Dedifferentiated amniotic fluid mesenchymal stem cell (primary cell): Measurements from ENCODE around the gene SLC25A29.
"Not testable (repeated sequence)": the region's sequence is repeated elsewhere in the genome, so short reads cannot be mapped to it uniquely, and the experiment has no call there.

Experiments used
- DNase-seq: peaks from one replicate; pipeline ENCODE4 v3.0.0-alpha.2; 2016; ENCODE audit errors: extremely low spot score

Gene SLC25A29

DNA sequence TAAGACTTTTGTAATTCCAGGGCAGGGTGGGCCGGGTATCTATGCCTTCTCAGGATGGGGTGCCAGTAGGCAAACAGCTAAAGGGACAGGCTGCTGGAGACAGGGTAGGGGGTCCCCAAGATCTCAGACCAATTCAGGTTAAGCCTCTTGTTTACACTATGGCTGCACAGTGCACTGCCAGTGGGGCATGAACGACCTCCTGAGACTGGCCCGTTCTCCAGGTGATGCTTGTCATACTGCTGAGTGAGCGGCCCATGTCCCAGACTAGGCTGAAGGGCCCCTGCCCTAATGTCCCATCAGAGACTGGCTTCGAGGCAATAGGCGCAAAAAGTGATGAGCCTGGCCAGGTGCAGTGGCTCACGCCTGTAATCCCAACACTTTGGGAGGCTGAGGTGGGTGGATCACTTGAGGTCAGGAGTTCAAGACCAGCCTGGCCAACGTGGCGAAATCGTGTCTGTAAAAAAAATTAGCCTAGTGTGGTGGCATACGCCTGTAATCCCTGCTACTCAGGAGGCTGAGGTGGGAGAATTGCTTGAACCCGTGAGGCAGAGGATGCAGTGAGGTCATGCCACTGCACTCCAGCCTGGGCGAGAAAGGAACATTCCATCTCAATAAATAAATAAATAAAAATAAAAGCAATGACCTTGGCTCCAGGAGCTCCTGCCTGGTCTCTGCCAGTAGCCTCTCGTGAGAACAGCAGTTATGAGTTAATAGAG lies 12.6 kb downstream of the SLC25A29 start:
- no peak for DNase-seq

DNA sequence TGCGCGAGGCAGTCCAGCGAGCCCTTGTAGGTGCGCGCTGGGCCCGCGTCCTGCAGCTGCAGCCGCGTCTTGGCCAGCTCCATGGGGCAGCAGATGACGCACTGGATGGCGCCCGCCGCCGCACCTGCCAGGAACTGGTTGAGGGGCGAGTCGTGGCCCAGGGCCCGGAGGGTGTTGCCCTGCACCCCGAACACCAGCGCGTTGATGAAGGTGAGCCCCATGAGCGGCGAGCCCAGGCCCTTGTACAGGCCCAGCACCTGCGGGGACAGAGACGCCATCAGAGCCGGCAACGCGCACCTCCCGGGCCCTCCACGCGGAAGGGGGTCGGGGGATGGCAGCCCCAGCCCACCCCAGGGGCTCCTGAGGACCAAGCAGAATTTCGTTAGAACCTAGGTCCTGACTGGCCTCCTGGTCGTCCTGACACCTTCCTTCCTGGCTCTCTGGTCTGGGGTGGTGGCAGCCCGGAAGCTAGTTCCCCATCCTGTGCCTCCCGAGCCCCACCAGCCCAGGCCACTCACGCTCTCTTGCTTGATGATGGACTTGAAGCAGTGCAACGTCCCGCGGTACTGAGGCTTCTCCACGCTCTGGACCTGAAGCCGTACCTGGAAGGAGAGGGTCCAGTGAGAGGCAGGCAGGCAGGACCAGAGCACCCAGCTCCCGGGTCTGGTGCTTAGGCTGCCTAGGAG lies 13.3 kb downstream of the SLC25A29 start:
- DNase-seq, result no peak

DNA sequence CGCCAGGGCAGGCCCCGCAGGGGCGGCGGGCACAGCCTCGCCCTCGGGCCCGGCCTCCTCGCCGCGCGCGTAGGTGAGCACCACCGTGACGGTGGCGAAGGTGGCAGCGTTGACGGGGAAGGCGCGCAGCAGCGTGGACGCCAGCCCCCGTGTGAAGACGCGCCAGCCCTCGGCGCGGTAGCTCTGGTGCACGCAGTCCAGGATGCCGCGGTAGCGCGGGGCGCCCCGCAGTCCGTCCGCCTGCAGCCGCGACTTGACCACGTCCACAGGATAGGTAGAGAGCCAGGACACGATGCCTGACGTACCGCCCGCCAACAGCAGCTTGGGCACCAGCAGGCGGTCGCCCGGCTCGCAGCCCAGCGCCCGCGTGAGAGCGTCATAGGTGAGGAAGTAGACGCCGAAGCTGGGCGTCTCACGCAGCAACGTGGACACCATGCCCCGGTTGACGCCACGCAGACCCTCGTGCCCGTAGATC lies 13.9 kb downstream of the SLC25A29 start:
- DNase-seq, result no peak

DNA sequence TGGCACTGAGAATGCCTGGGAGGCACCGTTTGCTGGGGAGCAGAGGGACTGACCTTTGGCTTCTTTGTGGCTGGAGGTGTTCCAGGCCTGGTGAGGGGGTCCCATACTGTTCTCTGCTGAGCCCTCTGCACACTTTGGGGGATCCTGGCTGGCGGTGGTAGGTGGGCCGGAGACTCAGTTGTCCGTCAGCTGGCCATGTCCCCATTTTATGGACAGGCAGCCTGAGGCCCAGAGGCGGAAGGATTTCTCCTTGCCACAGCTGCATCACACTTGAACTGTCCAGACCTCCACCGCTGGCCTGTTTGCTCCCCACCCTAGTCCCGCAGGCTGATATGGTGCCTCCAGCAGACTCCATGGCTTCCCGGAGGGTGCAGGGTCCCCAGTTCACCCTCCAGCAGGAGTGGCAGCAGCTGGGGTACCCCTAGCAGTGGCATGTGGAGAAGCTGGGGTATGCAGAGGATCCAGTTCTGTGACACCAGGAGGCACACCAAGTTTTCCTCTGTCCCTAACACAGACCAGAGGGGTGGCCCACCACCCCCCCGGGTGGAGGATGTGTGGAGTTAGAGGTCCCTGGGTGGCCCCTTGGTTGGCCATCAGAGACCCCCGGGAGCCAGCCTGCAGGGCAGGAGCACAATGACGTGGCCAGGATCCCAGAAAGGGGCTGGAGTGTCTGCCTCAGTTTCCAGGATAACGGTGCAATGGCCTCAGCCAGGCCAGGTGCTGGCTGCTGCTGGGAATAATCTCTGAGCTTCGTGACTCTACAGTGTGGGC lies 14.8 kb downstream of the SLC25A29 start:
- DNase-seq, result no peak

DNA sequence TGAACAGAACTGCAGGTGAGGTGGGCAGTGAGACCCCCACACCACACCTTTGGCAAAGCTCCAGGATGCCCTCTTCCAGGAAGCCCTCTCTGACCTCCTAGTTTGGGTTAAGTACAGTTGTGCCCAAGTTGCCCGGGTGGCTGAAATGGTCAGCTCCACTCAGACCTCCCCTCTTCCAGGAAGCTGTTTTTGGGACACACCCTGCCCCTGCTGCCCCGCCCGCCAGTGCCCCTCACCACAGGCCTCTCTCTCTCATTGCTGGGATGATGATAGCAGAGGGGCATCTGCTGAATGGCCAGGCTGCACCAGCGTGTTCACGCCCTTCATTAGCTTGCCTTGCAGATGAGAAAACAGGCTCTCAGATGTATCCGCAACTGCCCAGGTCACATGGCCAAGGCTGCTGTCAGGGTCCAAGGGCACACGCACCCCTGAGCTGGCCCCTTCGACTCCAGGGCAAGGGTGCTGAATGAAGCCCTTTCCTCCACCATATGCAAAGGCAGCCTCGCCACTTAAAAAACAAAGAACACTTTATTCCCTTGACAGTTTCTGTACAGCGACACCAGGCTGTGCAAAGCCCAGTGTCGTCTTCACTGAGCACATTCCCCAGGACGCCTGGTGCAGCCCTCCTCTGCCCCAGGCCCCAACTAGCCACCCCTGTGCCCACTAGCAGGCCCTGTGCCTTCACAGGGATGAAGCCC lies 15.5 kb downstream of the SLC25A29 start:
- no peak for DNase-seq

DNA sequence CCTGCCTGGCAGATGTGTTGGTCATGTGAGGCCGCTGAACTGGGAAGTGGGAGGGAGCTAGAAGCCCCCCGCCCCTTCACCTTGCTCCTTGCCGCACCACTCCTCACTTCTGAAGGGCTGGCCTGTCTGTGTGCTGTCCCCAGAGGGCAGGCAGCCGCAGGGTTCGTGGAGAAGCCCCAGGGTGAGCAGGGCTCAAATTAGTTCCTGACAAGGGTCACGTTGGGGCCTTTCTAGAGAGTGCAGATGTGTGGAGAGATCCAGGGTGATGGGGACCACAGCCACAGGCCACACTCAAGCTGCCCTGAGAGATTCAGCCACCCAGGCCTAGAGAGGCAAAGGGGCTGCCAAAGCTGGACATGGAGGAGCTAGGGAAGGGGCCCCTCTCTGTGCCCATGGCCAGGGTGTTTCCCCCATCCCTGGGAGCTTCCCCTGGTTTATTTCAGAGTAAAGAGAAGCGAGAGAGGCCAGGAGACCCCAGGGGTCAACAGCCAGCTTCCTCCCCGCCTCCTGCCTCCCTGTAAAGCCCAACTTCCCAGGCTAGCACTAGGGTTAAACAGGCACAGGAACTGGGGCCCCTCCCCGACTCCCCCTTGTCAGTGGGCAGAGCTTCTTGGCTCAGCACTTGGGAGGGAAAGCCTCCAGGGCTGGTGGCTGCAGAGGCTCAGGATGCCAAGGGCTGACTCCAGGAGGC lies 16.2 kb downstream of the SLC25A29 start:
- DNase-seq, result no peak

DNA sequence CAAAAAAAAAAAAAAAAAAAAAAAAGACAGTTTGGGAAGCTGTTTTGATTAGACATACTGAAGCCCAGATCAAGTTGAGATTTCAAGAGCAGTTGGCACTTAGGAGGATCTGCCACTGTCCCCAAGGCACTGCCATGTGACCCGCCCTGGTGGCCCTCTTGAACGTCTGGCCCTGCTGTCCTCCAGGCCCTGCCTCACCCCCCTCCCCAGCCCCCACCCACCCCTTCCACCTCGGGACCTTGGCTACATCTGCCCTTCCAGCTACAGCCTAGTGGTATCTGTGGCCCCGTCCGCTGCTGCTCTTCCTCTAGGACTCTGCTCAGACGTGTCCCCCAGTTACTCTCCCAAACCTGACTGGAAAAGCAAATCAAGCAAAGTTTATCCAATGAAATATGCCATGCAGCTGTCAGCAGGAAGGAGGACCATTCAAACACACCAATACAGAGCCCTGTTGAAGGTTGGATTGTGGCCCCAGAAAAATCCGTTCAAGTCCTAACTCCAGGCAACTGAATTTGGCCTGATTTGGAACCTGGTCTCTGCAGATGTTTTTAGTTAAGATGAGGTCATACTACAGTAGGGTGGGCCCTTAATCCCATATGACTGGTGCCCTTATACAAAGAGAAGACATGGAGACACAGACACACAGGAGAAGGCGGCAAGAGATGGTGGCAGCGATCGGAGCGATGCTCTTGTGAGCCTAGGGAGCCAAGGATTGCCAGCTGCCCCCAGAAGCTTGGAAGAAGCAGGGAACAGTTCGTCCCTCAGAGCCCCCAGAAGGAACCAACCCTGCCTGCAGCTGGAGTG lies 17.7 kb downstream of the SLC25A29 start:
- no peak for DNase-seq

DNA sequence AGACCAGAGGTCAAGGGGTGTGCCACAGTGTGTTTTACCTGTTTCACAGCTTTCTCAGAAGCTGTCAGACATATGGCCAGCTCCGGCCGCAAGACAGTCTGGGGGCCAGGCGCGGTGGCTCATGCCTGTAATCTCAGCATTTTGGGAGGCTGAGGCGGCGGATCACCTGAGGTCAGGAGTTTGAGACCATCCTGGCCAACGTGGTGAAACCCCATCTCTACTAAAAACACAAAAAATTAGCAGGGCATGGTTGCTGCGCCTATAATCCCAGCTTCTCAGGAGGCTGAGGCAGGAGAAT lies 18.3 kb downstream of the SLC25A29 start:
- DNase-seq, result not testable (repeated sequence)

DNA sequence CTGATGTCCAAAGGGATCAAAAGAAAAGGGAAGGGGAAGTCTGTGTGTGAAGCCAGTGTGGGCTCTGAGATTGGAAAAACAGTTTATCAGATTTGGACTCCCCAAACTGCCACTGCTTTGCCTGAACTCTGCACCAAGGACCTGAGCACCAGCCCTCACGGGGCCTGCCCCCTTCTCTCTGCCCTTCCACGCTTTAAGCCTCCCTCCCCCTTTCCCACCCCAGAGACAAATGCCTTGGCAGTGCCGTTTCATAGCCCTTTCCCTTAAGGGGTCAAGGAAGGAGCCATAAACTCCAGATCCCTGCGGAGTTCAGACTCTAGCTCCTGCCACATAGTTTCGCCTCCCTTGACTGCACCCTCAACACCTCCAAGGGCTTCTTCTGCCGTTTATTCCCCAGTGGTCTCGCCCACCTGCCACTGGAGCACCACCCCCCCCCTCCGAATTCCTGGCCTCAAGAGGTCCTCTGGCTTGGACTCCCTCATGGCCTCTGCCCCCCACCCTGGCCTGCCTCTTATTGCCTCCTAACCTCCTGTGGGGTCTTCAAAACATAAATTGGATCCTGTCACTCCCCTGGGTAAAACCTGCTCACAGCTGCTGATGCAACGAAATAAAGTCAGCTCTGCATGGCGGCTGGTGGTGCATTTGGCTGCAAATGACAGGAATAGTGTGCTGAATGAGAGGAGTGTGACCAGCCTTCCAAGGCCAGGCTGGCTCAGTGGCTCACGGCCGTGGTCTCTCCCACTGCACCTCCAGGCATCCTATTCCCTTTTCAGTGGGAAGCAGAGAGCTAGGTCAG lies 18.8 kb downstream of the SLC25A29 start:
- DNase-seq, result no peak

DNA sequence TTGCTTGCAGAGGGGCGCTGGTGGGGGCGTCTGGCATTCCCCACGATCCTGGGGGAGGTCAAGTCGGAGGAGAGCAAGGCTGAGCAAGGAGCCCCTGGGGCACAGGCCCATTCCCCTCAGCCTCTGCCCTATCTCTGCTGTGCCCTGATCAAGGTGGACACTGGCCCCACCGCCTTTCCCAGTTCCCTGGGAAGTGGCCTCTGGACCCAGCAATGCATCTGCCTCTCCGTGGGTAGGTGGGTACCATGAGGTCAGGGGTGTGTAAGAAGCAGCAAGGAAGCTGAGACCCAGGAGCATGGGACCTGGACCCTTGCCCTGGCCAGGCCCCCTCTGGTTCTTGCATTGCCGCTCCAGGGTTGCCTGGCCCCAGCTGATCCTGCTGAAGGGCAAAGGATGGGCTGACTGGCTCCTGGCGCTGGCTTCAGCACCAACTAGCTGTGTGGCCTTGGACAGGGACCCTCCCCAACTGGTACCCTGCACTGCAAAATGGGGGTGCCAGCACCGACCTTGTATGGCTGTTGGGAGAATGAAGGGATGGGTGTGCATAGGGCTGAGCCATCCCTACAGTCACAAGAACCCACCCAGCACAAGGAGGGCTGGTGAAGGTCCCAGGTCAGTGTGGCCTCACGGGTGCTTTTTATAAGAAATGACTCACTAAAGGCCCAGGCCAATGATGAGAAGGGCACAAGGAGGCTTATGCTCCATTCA lies 19.6 kb downstream of the SLC25A29 start:
- no peak for DNase-seq

DNA sequence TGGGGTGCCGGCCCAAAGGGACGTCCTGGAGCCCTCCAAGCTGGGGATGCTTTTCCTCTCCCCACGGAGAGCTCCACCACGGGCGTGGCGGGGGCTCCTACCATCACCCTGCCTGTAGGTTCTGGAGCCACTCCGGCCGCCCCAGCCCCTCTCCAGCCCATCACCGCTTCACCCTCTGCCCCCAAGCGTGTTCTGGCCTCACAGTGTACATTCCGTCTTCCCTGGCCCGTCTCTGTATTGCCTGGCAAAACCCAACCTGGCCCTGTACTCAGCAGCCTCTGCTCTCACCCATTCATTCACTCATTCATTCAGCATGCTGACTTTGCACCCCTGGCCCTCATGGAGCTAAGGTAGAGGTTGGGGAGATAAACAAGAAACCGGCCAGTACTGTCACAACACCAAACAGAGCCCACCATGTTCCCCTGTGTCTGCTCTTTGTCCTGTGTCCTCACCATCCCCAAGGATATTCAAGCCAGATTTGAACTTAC lies 20.3 kb downstream of the SLC25A29 start:
- DNase-seq, result no peak

DNA sequence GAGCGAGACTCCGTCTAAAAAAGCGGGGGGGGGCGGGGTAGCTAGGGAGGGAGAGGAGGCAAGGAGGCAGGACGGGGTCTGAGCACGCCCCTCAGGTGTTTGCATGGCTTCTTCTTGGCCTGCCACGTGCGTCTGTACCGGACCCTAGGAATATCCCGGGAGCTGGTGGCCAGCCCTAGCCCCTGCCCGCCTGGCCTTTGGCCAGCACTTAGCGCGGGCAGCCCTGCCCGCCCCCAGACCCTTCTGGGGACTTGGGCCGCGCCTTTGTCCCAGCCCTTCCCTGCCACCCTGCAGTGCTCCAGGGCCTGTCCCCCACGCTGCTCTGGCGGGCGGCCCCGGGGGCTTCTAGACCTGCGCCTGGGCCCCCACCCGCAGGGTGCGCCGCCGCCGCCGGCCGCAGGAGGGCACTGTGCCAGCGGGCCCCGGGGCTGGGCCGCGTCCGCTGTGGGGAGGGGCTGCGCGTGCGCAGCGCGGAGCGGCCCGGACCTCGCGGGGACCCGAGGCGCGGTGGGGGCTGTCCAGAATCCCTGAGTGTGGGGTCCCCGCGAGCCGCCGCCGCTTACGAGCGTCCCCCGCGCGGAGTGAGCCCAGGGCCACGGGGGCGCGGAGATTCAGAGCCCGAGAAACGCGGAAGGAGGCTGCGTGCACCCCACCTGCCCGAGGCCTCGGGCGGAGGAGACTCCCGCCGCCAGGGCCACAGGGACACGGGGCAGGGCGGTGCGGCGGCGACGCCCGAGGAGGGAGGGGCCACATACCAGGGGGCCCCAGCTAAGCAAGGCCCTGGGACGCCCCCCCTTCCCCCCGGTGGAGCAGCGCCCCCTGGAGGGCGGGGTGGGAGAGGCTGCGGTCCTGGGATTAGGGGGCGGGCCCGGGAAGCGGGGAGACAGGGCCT lies 21.0 kb downstream of the SLC25A29 start:
- no peak for DNase-seq

DNA sequence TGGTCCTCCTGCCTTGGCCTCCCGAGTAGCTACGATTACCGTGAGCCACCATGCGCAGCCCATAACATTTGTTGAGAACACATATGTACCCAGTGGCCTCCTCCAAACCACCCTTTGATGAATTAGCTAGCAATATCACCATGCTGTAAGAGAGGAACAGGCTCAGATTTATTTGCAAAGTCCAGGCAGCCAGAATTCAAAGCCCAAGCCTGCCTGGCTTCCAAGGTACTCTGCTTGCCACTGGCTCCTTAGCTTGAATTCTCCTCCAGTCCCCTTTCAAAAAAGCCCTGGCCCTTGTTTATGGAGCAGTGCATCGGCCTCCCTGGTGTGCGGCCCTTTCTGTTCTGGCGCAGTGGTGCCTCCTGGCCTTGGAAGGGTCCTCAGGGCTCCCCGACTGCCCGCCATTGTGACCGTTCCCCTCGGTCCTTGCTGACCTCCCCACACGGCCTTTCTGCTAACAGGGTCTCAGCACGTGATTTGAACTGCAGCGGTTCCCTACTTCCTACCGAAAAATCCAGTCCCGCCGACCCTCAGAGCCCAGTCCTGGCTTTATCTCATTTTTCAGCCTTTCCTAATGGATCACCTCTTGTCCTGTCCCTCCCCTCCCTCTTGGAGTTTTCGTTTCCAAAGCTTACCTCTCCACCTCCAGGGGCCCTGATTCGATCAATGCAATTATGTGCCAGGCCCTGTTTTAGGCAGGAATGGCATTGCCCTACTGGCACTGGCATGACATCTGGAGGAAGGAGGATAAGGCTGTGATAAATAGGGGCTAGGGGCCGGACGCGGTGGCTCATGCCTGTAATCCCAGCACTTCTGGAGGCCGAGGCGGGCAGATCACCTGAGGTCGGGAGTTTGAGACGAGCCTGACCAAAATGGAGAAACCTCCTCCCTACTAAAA lies 22.0 kb downstream of the SLC25A29 start:
- DNase-seq, result no peak

DNA sequence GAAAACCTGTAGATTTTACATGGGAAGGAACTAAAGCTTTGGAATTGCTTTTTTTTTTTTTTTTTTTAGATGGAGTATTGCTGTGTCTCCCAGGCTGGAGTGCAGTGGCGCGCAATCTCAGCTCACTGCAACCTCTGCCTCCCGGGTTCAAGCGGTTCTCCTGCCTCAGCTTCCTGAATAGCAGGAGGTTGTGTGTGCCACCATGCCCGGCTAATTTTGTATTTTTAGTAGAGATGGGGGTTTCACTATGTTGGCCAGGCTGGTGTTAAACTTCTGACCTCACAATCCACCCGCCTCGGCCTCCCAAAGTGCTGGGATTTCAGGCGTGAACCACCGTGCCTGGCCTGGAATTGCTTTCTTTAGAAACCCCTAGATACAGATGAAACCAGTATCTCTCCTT lies 22.8 kb downstream of the SLC25A29 start:
- not testable (repeated sequence) for DNase-seq

DNA sequence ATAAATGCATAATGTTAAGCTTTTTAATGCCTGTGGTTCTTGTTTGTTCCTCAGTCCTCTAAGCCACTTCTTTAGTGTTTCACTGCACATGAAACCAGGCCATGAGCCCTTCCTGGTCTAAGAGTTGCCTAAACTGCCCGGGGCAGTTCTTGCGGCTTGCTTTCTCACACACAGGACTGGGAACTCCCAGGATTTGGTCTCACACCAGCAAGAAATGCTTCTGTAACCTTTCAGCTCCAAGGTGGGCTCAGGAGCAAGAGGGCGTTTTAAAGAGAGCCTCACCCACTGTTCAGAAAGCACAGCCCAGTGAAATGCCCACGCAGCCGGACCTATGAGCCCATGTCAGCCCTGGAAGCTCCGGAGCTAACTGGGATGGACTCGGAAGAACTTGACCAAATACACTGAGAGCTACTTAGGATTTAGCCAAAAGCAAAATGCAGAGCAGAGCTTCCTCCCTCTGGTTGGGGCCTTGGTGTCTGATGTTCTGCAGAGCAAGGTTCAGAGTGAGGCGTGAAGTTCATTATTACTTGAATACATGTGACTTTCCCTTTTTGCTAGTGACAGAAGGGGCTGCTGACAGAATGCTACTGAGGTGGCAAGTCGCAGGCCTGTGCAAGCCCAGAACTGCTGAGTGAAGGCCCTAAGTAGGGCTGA lies 23.4 kb downstream of the SLC25A29 start:
- no peak for DNase-seq

DNA sequence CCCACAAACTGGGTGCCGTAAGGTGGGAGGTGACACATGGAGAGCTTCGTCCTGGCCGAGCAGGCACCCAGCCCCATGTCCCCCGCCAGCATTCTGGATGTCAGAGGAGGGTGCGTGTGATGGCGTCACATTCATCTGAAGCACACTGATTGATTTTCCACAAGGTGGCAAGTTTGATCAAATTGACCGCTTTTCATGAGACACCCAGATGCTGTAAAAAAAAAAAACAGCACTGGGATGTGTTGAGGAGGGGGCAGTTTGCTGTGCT lies 24.2 kb downstream of the SLC25A29 start:
- DNase-seq, result no peak
